B cell (primary cell): Measurements from ENCODE around the gene CEND1. TPM values are rescaled to one million over a fixed set of nuclear protein-coding genes. Genes with fewer than 3 reads are reported as not detected.
A peak's percentile ranks its signal among the peaks of the same experiment; 100 is the strongest.

Source experiments
- ATAC-seq: fragments of 200-7000 bp; cut with Tn5 transposase; one replicate; pipeline ENCODE4 v1.10.0; 2021; ENCODE audit warnings: low read depth, mild to moderate bottlenecking, moderate number of reproducible peaks, moderate library complexity
- CTCF ChIA-PET: fragments of 350-600 bp; sonication (Branson Sonifier 250); formaldehyde crosslinking; loops from one replicate; lab custom pipeline; 2021; ENCODE audit warnings: antibody characterized with exemption, inconsistent platforms; lab: Charles Lee
- POLR2A ChIA-PET: fragments of 350-600 bp; sonication (Branson Sonifier 250); formaldehyde crosslinking; loops from one replicate; lab custom pipeline; 2021; ENCODE audit warnings: antibody characterized with exemption; lab: Charles Lee
- DNase-seq: peaks from one replicate; pipeline ENCODE4 v3.0.0; 2013
- H2AFZ ChIP-seq: 2 replicates; pipeline ENCODE4 v1.6.1; 2012; ENCODE audit warnings: mild to moderate bottlenecking, low read depth, low read length; ENCODE audit not compliant: insufficient read depth, poor library complexity, severe bottlenecking
- H3K27ac ChIP-seq, 2 donors: 1 replicate in 1 of 2; 2 replicates in 1 of 2; pipeline ENCODE4 v1.5.1; 2012 to 2013; ENCODE audit warnings: low read length in 2 of 2, mild to moderate bottlenecking in 2 of 2, moderate library complexity in 1 of 2
- H3K27me3 ChIP-seq, 4 experiments: fragments of 200-600 bp in 1 of 4; sonication (generic) in 1 of 4; replicated peaks in 1 of 4; 1 replicate in 2 of 4; 2 replicates in 2 of 4; pipeline versions ENCODE4 v1.6.1 to v1.7.0; 2013 to 2016; ENCODE audit warnings: low read length in 3 of 4, mild to moderate bottlenecking in 2 of 4, mixed read lengths in 1 of 4, moderate library complexity in 1 of 4; ENCODE audit not compliant: insufficient read depth in 4 of 4, control insufficient read depth in 3 of 4; ENCODE audit errors: control extremely low read depth in 1 of 4
- H3K36me3 ChIP-seq, 2 experiments: replicated peaks in 1 of 2; 1 replicate in 1 of 2; 2 replicates in 1 of 2; pipeline versions ENCODE4 v1.6.1 to v1.7.1; 2013; ENCODE audit warnings: low read length in 1 of 2; ENCODE audit not compliant: insufficient read depth in 2 of 2, control insufficient read depth in 1 of 2; ENCODE audit errors: control extremely low read depth in 1 of 2, extremely low read depth in 1 of 2
- H3K4me1 ChIP-seq, 2 donors: fragments of 200-600 bp in 1 of 2; sonication (generic) in 1 of 2; 1 replicate in 1 of 2; 2 replicates in 1 of 2; pipeline versions ENCODE4 v1.5.1 to v1.6.1; 2013 to 2017; ENCODE audit warnings: low read length in 2 of 2; ENCODE audit not compliant: control insufficient read depth in 2 of 2, insufficient read depth in 2 of 2
- H3K4me2 ChIP-seq: replicated peaks from 2 replicates; pipeline ENCODE3; 2012; ENCODE audit warnings: mild to moderate bottlenecking, low read depth, low read length; ENCODE audit not compliant: poor library complexity, severe bottlenecking
- H3K4me3 ChIP-seq, 5 experiments: fragments of 200-600 bp in 1 of 5; sonication (generic) in 1 of 5; 1 replicate in 3 of 5; 2 replicates in 2 of 5; pipeline versions ENCODE4 v1.5.1 to v1.7.0; 2011 to 2016; ENCODE audit warnings: low read length in 4 of 5, mild to moderate bottlenecking in 4 of 5, low read depth in 2 of 5, control low read depth in 1 of 5, moderate library complexity in 1 of 5; ENCODE audit not compliant: insufficient read depth in 1 of 5; ENCODE audit errors: control extremely low read depth in 1 of 5, extremely low read depth in 1 of 5
- H3K79me2 ChIP-seq: fragments of 200-600 bp; sonication (generic); one replicate; pipeline ENCODE4 v1.6.0; 2016; ENCODE audit warnings: low read length; ENCODE audit not compliant: control insufficient read depth, insufficient read depth
- H3K9ac ChIP-seq: fragments of 200-600 bp; sonication (generic); 2 replicates; pipeline ENCODE4 v1.6.1; 2017; ENCODE audit warnings: mild to moderate bottlenecking, low read length, moderate library complexity
- H3K9me3 ChIP-seq, 3 donors: one replicate each; pipeline versions ENCODE4 v1.6.1 to v1.7.1; 2013; ENCODE audit warnings: low read length in 2 of 3; ENCODE audit not compliant: control insufficient read depth in 2 of 3, insufficient read depth in 1 of 3; ENCODE audit errors: control extremely low read depth in 1 of 3
- H4K20me1 ChIP-seq: 2 replicates; pipeline ENCODE4 v1.6.0; 2012; ENCODE audit warnings: mild to moderate bottlenecking, low read length; ENCODE audit not compliant: insufficient read depth, control insufficient read depth, poor library complexity, severe bottlenecking
- H3K27ac Mint-ChIP-seq: one replicate; pipeline ENCODE4 v1.8.0; 2021; ENCODE audit warnings: mixed read lengths
- H3K27me3 Mint-ChIP-seq: one replicate; pipeline ENCODE4 v1.8.0; 2021; ENCODE audit warnings: mixed read lengths
- H3K4me1 Mint-ChIP-seq: one replicate; pipeline ENCODE4 v1.8.0; 2021; ENCODE audit warnings: mixed read lengths
- H3K4me3 Mint-ChIP-seq: one replicate; pipeline ENCODE4 v1.8.0; 2021; ENCODE audit warnings: mixed read lengths
- H3K9me3 Mint-ChIP-seq: one replicate; pipeline ENCODE4 v1.8.0; 2022; ENCODE audit warnings: mixed read lengths; ENCODE audit not compliant: insufficient read depth
- CTCF ChIP-seq: fragments of 200-600 bp; IDR thresholded peaks from one replicate; pipeline ENCODE4 v1.8.0; 2022; ENCODE audit warnings: antibody characterized with exemption, mild to moderate bottlenecking
- EZH2 ChIP-seq: IDR thresholded peaks from 2 replicates; pipeline ENCODE4 v1.6.1; 2012; ENCODE audit warnings: borderline replicate concordance, low read depth, mild to moderate bottlenecking, moderate library complexity, low read length; ENCODE audit not compliant: insufficient read depth, poor library complexity, severe bottlenecking
- WGBS: methylation state at CpG from one replicate; pipeline ENCODE4 v1.1.5; 2013; ENCODE audit warnings: missing lambda C conversion rate; ENCODE audit not compliant: insufficient coverage; 5-methylcytosine and 5-hydroxymethylcytosine counted together
- intact Hi-C: fragments of 100-400 bp; cut with micrococcal nuclease; formaldehyde crosslinking; loops from one replicate; pipeline ENCODE4 v1.10.0; 2022
- polyA plus RNA-seq: library from polyadenylated mRNA; depleted of rRNA; stranded (reverse); fragments of >200 nt; gene quantifications from 2 replicates; pipeline ENCODE4 v1.2.3, GENCODE V29; 2012
- total RNA-seq, 2 donors: library from RNA; stranded (reverse); fragments of 120-200 nt in 1 of 2; gene quantifications; 1 replicate in 1 of 2; 2 replicates in 1 of 2; pipeline versions ENCODE4 v1.2.3 to v1.2.4, GENCODE V29; 2013 to 2022

Gene CEND1
- total and polyA plus RNA-seq, 2 donors (not counting 1 experiment from before 2014, with no cell fraction given) = 0.13 to 0.39 TPM

GRCh38 chr11:811446-812245, 21.8 kb upstream of the CEND1 start:
- 81% methylated on average over 12 of the region's 14 CpGs for WGBS
- no peak overlapping the region for H2AFZ ChIP-seq
- H3K4me2 ChIP-seq = peak overlapping the region; percentile 87
- no peaks in the 10 kb centered on the region for H3K27me3 ChIP-seq
- no peak for TF ChIP-seq EZH2
- no peak for TF ChIP-seq CTCF
- ATAC-seq (no peak), DNase-seq (no peak)
- H3K27ac ChIP-seq = peak overlapping the region in 1 of 2 donors; percentile 94
- peaks cover 27% of the 10 kb centered on the region for H3K79me2 ChIP-seq
- Mint-ChIP-seq H3K4me3 (peak overlapping the region; percentile 82), H3K27ac (peak overlapping the region; percentile 37), H3K9me3 (no peaks in the 10 kb centered on the region), H3K4me1 (peaks cover 36% of the 10 kb centered on the region), H3K27me3 (no peaks in the 10 kb centered on the region)
- H4K20me1 ChIP-seq = peaks cover 36% of the 10 kb centered on the region
- H3K9me3 ChIP-seq = no peaks in the 10 kb centered on the region
- peaks cover 21 to 26% of the 10 kb centered on the region in 2 donors for H3K4me1 ChIP-seq
- POLR2A ChIA-PET = interaction anchor here (0.7 kb wide), 1 partner anchor 171 kb away, joined by 3 read pairs; no protein-coding TSS in a partner anchor
- intact Hi-C loops = no loop called here
- no peak overlapping the region for H3K9ac ChIP-seq
- no peak overlapping the region for H3K4me3 ChIP-seq
- CTCF ChIA-PET = interaction anchor here (0.9 to 1.3 kb wide), 2 partner anchors 8 to 17 kb away, joined by 3 read pairs; partner anchors contain the start of gene PNPLA2
- H3K36me3 ChIP-seq = peaks cover 2 to 24% of the 10 kb centered on the region in 2 experiments
